ENCODE measurements around the gene SLC13A5.
"Not testable (repeated sequence)": the region's sequence is repeated elsewhere in the genome, so short reads cannot be mapped to it uniquely, and the experiment has no call there.

Gene SLC13A5

DNA sequence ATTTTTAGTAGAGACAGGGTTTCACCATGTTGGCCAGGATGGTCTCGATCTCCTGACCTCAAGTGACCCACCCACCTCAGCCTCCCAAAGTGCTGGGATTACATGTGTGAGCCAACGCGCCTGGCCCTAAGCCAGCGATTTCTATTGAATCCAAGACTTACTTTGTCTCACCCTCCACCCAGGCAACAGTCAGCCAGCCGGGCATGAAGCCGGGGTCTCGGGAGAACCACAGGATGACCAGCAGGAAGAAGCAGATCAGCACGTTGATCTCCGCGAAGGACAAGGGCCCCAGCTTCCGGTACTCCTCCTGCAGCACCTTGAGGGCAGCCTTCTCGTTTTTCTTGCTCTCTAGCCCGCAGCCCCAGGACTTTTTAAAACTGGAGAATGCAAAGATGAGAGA lies 17.6 kb downstream of the SLC13A5 start:
- Histone ChIP-seq H3K4me1 (ENCODE audit: control insufficient read depth, insufficient read depth, low read length) (no peaks in the 10 kb centered on the region), H3K36me3 (ENCODE audit: control insufficient read depth, insufficient read depth, low read length) (no peaks in the 10 kb centered on the region), H3K27me3 (ENCODE audit: control insufficient read depth, insufficient read depth, low read length) (no peaks in the 10 kb centered on the region), H3K9ac (ENCODE audit: low read depth, low read length) (no peak overlapping the region), H3K4me3 (ENCODE audit: low read depth, low read length) (no peak overlapping the region), H3K9me3 (ENCODE audit: control insufficient read depth, insufficient read depth, low read length) (no peaks in the 10 kb centered on the region)

DNA sequence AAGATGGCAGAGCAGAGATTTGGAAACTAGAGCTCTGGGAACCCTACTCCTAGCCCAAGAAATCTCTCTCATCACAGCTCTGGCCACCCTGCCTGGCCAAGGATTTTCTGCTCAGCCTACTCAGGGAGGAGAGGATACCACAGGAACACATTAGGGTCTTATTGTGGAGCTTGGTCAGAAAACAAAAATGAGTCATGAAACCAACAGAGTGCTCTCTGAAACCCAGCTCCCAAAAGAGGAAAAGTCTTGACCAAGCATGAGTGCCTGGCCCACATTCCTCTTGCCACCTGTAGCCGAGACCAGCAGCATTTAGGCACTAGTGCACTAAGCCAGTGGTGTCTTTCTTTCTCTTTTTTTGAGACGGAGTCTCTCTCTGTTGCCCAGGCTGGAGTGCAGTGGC lies 18.1 kb downstream of the SLC13A5 start:
- Histone ChIP-seq H3K9ac (ENCODE audit: low read depth, low read length) (no peak overlapping the region), H3K4me3 (ENCODE audit: low read depth, low read length) (no peak overlapping the region), H3K36me3 (ENCODE audit: control insufficient read depth, insufficient read depth, low read length) (no peaks in the 10 kb centered on the region), H3K27me3 (ENCODE audit: control insufficient read depth, insufficient read depth, low read length) (no peaks in the 10 kb centered on the region), H3K9me3 (ENCODE audit: control insufficient read depth, insufficient read depth, low read length) (no peaks in the 10 kb centered on the region), H3K4me1 (ENCODE audit: control insufficient read depth, insufficient read depth, low read length) (no peaks in the 10 kb centered on the region)

DNA sequence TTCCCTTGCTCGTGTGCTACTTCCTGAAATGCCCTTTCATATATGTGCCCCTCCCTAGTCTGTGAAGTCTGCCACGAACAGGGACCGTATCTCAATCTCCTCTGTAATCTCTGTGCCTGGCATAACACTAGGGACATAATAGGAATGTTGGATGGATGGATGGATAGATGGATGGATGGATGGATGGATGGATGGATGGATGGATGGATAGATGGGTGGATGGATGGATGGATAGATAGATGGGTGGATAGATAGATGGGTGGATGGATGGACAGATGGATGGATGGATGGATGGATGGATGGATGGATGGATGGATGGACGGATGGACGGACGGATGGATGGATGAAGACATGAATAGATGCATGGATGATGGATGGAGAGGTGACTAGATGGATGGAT lies 21.2 kb downstream of the SLC13A5 start:
- H3K4me1 ChIP-seq (ENCODE audit: control insufficient read depth, insufficient read depth, low read length); H3K36me3 ChIP-seq (ENCODE audit: control insufficient read depth, insufficient read depth, low read length); H3K9me3 ChIP-seq (ENCODE audit: control insufficient read depth, insufficient read depth, low read length); H3K27me3 ChIP-seq (ENCODE audit: control insufficient read depth, insufficient read depth, low read length); H3K4me3 ChIP-seq (ENCODE audit: low read depth, low read length); H3K9ac ChIP-seq (ENCODE audit: low read depth, low read length): not testable (repeated sequence)

DNA sequence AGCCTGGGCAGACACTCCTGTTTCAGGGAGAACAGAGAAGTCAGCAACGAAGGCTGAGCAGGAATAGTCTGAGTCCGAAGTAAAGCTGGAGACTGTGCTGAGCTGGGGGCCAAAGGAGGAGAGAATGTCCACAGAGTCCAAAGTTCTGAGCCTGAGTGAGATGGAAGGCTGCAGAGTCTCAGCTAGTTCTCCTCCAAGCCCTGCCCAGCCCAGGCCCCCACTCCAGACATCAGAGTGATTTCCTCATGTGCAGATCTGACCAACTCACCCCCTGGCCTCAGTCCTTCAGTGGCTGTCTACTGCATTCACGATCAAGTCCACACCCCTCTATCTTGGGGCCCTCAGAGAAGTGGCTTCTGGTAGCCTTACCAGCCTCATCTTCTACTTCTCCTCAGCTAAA lies 21.6 kb downstream of the SLC13A5 start:
- Histone ChIP-seq H3K4me1 (ENCODE audit: control insufficient read depth, insufficient read depth, low read length) (no peaks in the 10 kb centered on the region), H3K9me3 (ENCODE audit: control insufficient read depth, insufficient read depth, low read length) (no peaks in the 10 kb centered on the region), H3K9ac (ENCODE audit: low read depth, low read length) (no peak overlapping the region), H3K4me3 (ENCODE audit: low read depth, low read length) (no peak overlapping the region), H3K27me3 (ENCODE audit: control insufficient read depth, insufficient read depth, low read length) (no peaks in the 10 kb centered on the region), H3K36me3 (ENCODE audit: control insufficient read depth, insufficient read depth, low read length) (no peaks in the 10 kb centered on the region)

DNA sequence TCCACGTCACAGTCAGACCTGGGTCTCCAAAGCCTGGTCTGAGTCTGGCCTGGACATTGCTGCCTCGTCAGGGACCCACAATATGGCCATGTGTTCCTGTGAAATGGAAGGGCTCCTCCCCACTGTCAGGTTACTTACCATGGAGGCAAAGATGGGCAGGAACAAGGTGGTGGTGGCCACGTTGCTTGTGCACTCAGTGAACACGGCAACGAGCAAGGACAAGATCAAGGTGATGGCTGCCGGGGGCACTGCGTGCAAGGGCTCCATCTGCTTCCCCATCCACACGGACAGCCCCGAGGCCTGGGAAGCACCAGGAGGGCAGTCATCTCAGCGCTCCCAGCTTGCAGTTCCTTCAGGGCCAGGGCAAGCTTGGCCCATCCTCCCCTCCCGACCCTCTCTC lies 22.5 kb downstream of the SLC13A5 start:
- Histone ChIP-seq H3K27me3 (ENCODE audit: control insufficient read depth, insufficient read depth, low read length) (no peaks in the 10 kb centered on the region), H3K36me3 (ENCODE audit: control insufficient read depth, insufficient read depth, low read length) (no peaks in the 10 kb centered on the region), H3K4me3 (ENCODE audit: low read depth, low read length) (no peak overlapping the region), H3K9ac (ENCODE audit: low read depth, low read length) (no peak overlapping the region), H3K9me3 (ENCODE audit: control insufficient read depth, insufficient read depth, low read length) (no peaks in the 10 kb centered on the region), H3K4me1 (ENCODE audit: control insufficient read depth, insufficient read depth, low read length) (no peaks in the 10 kb centered on the region)

DNA sequence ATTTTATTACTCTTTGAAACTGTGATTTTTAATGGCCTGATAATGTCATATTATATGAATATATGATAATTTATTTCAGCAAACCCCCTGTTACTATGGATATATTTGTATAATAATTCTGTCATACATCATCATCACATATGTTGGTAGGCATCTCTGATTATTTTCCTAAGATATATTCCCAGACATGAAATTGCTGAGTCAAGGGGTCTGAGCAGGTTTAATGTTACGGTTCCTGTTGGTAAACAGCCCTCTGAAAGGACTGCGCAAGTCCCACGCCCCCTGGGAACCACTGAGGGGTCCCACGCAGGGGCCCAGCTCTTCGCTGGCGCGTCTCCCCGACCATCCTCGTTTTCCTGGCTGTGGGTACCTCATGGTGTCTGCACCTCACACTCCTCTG lies 24.2 kb downstream of the SLC13A5 start:
- no peak overlapping the region for H3K4me3 ChIP-seq (ENCODE audit: low read depth, low read length)
- no peaks in the 10 kb centered on the region for H3K36me3 ChIP-seq (ENCODE audit: control insufficient read depth, insufficient read depth, low read length)
- H3K9me3 ChIP-seq (ENCODE audit: control insufficient read depth, insufficient read depth, low read length), result no peaks in the 10 kb centered on the region
- no peaks in the 10 kb centered on the region for H3K27me3 ChIP-seq (ENCODE audit: control insufficient read depth, insufficient read depth, low read length)
- H3K9ac ChIP-seq (ENCODE audit: low read depth, low read length), result no peak overlapping the region
- no peaks in the 10 kb centered on the region for H3K4me1 ChIP-seq (ENCODE audit: control insufficient read depth, insufficient read depth, low read length)

DNA sequence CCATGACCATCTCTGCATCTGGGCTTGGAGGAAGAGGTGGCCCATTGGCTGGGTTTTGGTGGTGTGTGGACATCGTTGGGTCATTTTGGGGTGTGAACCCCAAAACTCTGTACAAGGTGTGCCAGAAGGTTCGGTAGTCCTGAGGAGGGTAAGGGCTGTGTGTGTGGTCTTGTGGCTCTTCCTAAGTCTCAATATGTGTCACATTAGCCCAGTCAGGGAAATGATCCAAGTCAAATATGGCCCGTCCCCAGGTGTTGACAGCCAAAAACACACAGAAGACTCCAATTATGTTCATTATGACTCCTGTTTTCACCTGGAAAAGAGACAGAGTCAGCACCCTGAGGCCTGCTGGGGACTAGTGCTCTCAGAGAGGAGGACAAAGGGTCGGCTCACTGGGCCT lies 27.1 kb downstream of the SLC13A5 start:
- H3K4me3 ChIP-seq (ENCODE audit: low read depth, low read length), result no peak overlapping the region
- no peaks in the 10 kb centered on the region for H3K4me1 ChIP-seq (ENCODE audit: control insufficient read depth, insufficient read depth, low read length)
- H3K9ac ChIP-seq (ENCODE audit: low read depth, low read length), result no peak overlapping the region
- H3K9me3 ChIP-seq (ENCODE audit: control insufficient read depth, insufficient read depth, low read length), result no peaks in the 10 kb centered on the region
- H3K27me3 ChIP-seq (ENCODE audit: control insufficient read depth, insufficient read depth, low read length), result no peaks in the 10 kb centered on the region
- no peaks in the 10 kb centered on the region for H3K36me3 ChIP-seq (ENCODE audit: control insufficient read depth, insufficient read depth, low read length)

DNA sequence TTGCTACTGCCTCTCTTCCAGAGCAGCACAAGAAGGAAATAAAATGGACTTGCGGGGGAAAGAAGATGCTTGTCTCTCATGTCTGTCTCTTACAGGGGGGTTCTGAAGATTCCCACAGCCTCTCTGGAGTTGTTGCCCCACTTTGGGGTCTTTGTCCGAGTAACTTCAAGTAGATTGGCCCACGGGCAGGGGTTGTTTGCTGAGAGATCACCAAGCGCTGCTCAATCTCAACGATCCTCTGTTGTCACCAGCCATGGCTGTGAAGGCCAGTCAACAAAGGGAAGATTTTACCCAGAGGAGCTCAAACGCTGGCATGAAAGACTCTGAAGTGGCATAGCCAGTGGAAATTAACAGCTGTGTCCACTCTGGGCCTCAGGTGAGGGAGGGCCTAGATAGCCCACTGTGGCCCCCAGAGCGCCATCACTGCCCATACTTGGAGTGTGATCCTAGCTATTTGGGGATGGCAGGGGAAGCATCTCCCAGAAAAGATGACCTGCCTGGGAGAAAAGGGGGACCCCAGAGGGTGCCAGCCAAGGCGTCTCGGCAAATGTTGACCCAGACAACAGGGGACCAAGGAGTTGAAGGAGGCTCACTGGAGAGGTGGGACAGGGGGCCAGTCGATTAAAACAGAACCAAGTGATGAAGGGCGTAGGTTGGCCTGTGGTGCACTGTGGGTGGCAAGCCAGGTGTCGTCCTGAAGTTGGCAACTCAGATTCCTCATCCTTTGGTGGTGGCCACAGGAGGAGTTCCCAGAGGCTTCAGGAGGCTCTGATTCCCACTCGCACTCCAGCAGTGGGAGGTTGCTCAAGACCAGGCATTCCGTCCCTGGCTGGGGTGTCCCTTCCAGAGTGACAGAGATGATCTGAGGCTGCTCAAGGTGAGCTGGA lies 28.0 kb downstream of the SLC13A5 start:
- Histone ChIP-seq H3K4me1 (ENCODE audit: control insufficient read depth, insufficient read depth, low read length) (no peaks in the 10 kb centered on the region), H3K9me3 (ENCODE audit: control insufficient read depth, insufficient read depth, low read length) (no peaks in the 10 kb centered on the region), H3K27me3 (ENCODE audit: control insufficient read depth, insufficient read depth, low read length) (no peaks in the 10 kb centered on the region), H3K36me3 (ENCODE audit: control insufficient read depth, insufficient read depth, low read length) (no peaks in the 10 kb centered on the region), H3K9ac (ENCODE audit: low read depth, low read length) (no peak overlapping the region), H3K4me3 (ENCODE audit: low read depth, low read length) (no peak overlapping the region)

DNA sequence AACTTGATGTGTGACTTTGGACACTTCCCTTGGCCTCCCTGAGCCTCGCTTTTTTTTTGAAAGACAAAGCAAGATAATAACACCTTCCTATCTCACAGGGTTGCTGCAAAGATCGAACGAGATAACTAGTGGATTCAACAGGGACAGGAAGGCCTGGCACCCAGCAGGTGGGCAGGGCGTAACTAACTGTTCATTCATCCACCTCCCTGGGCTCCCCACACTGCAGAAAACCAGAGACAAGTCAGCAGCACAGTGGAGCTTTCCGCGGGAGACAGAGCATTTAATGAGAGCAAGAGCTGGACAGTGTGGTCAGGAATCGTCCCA lies 28.7 kb downstream of the SLC13A5 start:
- H3K9me3 ChIP-seq (ENCODE audit: control insufficient read depth, insufficient read depth, low read length), result no peaks in the 10 kb centered on the region
- H3K4me1 ChIP-seq (ENCODE audit: control insufficient read depth, insufficient read depth, low read length), result no peaks in the 10 kb centered on the region
- H3K4me3 ChIP-seq (ENCODE audit: low read depth, low read length), result no peak overlapping the region
- no peaks in the 10 kb centered on the region for H3K36me3 ChIP-seq (ENCODE audit: control insufficient read depth, insufficient read depth, low read length)
- H3K9ac ChIP-seq (ENCODE audit: low read depth, low read length), result no peak overlapping the region
- H3K27me3 ChIP-seq (ENCODE audit: control insufficient read depth, insufficient read depth, low read length), result no peaks in the 10 kb centered on the region

DNA sequence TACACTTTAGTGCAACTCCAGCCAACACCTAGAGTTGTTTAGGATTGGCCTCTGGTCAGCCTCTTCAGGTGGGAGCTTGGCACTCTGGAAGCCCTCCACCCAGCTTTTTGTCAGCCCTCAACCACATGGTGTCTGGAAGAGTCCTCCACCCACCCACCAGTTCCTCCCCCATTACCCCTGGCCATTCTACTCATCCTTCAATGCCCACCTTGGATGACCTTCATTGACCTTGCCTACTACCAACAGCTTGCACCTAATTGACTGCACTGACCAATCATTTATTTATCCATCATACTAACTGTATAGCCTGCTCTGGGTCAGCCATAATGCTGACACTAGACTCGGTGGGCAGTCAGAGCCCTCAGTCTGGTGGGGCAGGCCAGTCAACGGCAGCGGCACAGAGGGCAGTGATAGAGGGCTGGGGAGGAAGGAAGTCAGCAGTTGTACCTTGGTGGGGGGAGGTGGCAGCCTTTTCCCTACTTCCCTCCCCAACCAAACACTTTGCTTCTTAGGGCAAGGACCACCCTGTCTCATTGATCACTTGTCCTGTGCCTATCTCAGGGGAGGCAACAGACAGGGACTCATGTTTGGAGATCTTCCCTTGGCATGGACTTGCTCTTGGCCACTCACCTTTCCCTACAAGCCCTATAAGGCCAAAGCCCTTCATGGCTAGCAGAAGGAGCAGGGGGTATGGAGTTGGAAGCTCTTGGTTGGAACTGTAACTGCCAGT lies 29.3 kb downstream of the SLC13A5 start:
- Histone ChIP-seq H3K4me1 (ENCODE audit: control insufficient read depth, insufficient read depth, low read length) (no peaks in the 10 kb centered on the region), H3K4me3 (ENCODE audit: low read depth, low read length) (no peak overlapping the region), H3K36me3 (ENCODE audit: control insufficient read depth, insufficient read depth, low read length) (no peaks in the 10 kb centered on the region), H3K27me3 (ENCODE audit: control insufficient read depth, insufficient read depth, low read length) (no peaks in the 10 kb centered on the region), H3K9ac (ENCODE audit: low read depth, low read length) (no peak overlapping the region), H3K9me3 (ENCODE audit: control insufficient read depth, insufficient read depth, low read length) (no peaks in the 10 kb centered on the region)

DNA sequence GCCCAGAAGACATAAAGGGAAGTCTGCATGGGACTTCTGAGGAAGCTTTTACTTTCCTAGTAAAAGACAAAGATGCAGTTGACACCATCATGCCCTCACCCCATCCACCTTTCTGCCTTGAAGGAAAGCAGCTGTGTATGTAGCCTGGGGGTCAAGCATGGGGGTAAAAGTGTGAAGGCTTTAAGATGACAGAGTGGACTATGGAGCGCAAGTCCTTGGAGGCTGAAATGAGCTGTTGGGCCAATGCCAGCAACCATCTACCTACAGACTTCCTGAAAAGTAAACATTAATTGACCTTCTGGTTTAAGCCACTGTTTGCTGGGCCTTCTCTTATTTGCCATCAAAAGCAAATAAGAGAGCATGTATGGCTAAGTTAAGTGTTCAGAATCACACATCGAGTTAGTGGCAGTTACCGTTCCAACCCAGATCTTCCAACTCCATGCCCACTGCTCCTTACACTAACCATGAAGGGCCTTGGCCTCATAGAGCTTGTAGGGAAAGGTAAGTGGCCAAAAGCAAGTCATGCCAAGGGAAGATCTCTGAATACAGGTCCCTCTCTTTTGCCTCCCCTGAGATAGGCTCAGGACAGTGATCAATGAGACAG lies 30.0 kb downstream of the SLC13A5 start:
- Histone ChIP-seq H3K9ac (ENCODE audit: low read depth, low read length) (no peak overlapping the region), H3K36me3 (ENCODE audit: control insufficient read depth, insufficient read depth, low read length) (no peaks in the 10 kb centered on the region), H3K9me3 (ENCODE audit: control insufficient read depth, insufficient read depth, low read length) (no peaks in the 10 kb centered on the region), H3K4me3 (ENCODE audit: low read depth, low read length) (no peak overlapping the region), H3K4me1 (ENCODE audit: control insufficient read depth, insufficient read depth, low read length) (no peaks in the 10 kb centered on the region), H3K27me3 (ENCODE audit: control insufficient read depth, insufficient read depth, low read length) (no peaks in the 10 kb centered on the region)

DNA sequence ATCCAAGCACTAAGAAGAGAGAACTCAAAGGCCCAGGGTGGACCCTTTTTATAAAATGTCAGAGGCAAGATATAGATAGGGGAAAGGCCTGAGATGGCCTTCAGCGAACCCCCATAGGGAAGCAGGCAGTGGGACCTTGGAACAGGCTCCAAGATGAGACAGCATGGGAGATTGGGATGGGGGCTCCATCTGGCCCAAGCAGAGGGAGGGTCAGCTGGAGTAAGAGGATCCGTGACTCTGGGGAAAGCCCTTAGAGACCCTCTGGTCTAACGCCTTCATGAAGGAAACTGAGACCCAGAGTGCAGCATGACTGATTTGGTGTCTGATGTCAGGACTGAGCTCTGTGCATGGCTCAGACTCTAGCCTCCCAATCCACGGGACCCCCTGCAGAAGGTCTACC lies 30.8 kb downstream of the SLC13A5 start:
- Histone ChIP-seq H3K9me3 (ENCODE audit: control insufficient read depth, insufficient read depth, low read length) (no peaks in the 10 kb centered on the region), H3K36me3 (ENCODE audit: control insufficient read depth, insufficient read depth, low read length) (no peaks in the 10 kb centered on the region), H3K4me1 (ENCODE audit: control insufficient read depth, insufficient read depth, low read length) (no peaks in the 10 kb centered on the region), H3K9ac (ENCODE audit: low read depth, low read length) (no peak overlapping the region), H3K4me3 (ENCODE audit: low read depth, low read length) (no peak overlapping the region), H3K27me3 (ENCODE audit: control insufficient read depth, insufficient read depth, low read length) (no peaks in the 10 kb centered on the region)
